Astrocyte (in vitro differentiated cells and primary cell): Measurements from ENCODE around the gene PPP1R36.

Experiments used
- EZH2 ChIP-seq: IDR thresholded peaks from 2 replicates; pipeline ENCODE4 v1.6.1; 2012; ENCODE audit warnings: mild to moderate bottlenecking, low read length, inconsistent platforms; ENCODE audit not compliant: insufficient read depth
- TF ChIP-seq, protein P1 (sequence below): IDR thresholded peaks from 2 replicates; pipeline ENCODE4 v1.5.1; 2011; ENCODE audit warnings: low read depth, mild to moderate bottlenecking, inconsistent platforms, low read length, moderate library complexity; ENCODE audit not compliant: insufficient read depth

GRCh38 chr14:64518229-64518628 is 31.5 kb upstream of the PPP1R36 start:
- TF ChIP-seq, protein P1, sequence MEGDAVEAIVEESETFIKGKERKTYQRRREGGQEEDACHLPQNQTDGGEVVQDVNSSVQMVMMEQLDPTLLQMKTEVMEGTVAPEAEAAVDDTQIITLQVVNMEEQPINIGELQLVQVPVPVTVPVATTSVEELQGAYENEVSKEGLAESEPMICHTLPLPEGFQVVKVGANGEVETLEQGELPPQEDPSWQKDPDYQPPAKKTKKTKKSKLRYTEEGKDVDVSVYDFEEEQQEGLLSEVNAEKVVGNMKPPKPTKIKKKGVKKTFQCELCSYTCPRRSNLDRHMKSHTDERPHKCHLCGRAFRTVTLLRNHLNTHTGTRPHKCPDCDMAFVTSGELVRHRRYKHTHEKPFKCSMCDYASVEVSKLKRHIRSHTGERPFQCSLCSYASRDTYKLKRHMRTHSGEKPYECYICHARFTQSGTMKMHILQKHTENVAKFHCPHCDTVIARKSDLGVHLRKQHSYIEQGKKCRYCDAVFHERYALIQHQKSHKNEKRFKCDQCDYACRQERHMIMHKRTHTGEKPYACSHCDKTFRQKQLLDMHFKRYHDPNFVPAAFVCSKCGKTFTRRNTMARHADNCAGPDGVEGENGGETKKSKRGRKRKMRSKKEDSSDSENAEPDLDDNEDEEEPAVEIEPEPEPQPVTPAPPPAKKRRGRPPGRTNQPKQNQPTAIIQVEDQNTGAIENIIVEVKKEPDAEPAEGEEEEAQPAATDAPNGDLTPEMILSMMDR: no peak
- TF ChIP-seq EZH2: no peak
